ENCODE measurements around the gene CAPZB. TPM values are rescaled to one million over a fixed set of nuclear protein-coding genes. Genes with fewer than 3 reads are reported as not detected.

The CAPZB gene
- total RNA-seq, 1 donor from 2014 or later = 38.4 TPM

GRCh38 chr1:19367584-19368041 lies 117.7 kb downstream of the CAPZB start:
- DNase-seq = no peak

GRCh38 chr1:19366599-19367536 lies 118.5 kb downstream of the CAPZB start:
- DNase-seq = no peak

- no peak for DNase-seq
Observed at GRCh38 chr1:19365721-19366120, 119.6 kb downstream of the CAPZB start.

- DNase-seq = no peak
Observed at GRCh38 chr1:19363536-19364152, 121.7 kb downstream of the CAPZB start.

GRCh38 chr1:19361611-19362147 lies 123.7 kb downstream of the CAPZB start:
- no peak for DNase-seq

- DNase-seq = no peak
Observed at GRCh38 chr1:19360843-19361610, 124.3 kb downstream of the CAPZB start.

GRCh38 chr1:19360432-19360831 lies 124.9 kb downstream of the CAPZB start:
- DNase-seq = no peak

GRCh38 chr1:19360016-19360415 lies 125.3 kb downstream of the CAPZB start:
- DNase-seq = no peak

- no peak for DNase-seq
Observed at GRCh38 chr1:19359357-19359756, 126.0 kb downstream of the CAPZB start.

- DNase-seq = no peak
Observed at GRCh38 chr1:19358710-19359109, 126.6 kb downstream of the CAPZB start.

GRCh38 chr1:19357299-19357986 lies 127.9 kb downstream of the CAPZB start:
- no peak for DNase-seq

- DNase-seq = no peak
Observed at GRCh38 chr1:19356266-19356665, 129.1 kb downstream of the CAPZB start.

- DNase-seq = no peak
Observed at GRCh38 chr1:19354531-19354981, 130.8 kb downstream of the CAPZB start.

- DNase-seq = no peak
Observed at GRCh38 chr1:19353596-19353995, 131.7 kb downstream of the CAPZB start.

- no peak for DNase-seq
Observed at GRCh38 chr1:19352839-19353238, 132.5 kb downstream of the CAPZB start.

GRCh38 chr1:19351873-19352272 lies 133.5 kb downstream of the CAPZB start:
- no peak for DNase-seq

GRCh38 chr1:19350566-19350965 lies 134.8 kb downstream of the CAPZB start:
- DNase-seq = no peak

GRCh38 chr1:19349999-19350398 lies 135.3 kb downstream of the CAPZB start:
- DNase-seq = no peak

- DNase-seq = no peak
Observed at GRCh38 chr1:19348441-19349198, 136.7 kb downstream of the CAPZB start.

- DNase-seq = no peak
Observed at GRCh38 chr1:19347533-19348172, 137.7 kb downstream of the CAPZB start.

GRCh38 chr1:19346026-19346425 lies 139.3 kb downstream of the CAPZB start:
- no peak for DNase-seq
